Activated effector memory CD4-positive, alpha-beta T cell treated with anti-CD3 and anti-CD28 coated beads, Interleukin-2, amount 50 U/mL, for 16 hours (primary cell): ENCODE data around the gene TEX36.
"Not testable (repeated sequence)": the region's sequence is repeated elsewhere in the genome, so short reads cannot be mapped to it uniquely, and the experiment has no call there.

Experiments
- DNase-seq: peaks from one replicate; pipeline ENCODE4 v3.0.0-alpha.2; 2020

The TEX36 gene

DNA sequence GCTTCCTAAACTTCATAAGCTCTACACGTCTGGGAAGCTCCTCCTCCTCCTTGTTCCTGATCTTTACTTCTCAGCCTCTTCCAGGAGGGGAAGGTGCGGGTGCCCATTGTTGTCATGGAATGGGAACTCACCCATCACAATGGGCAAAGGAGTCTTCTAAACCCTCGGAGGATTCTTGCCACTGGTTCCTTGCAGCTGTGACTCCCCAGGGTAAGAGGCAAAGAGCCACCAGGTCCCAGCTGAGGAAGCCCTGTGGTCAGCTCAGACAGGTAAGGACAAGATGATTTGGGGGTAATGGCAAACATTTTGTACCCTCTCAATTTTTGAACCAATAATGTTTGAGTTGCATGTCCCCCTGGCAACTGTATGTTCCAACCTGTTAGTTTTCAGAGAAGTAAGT lies at the start of gene TEX36:
Gene TEX36 (minus strand): TSS at position 101 of the 400 bp plus-strand sequence. CDS start 174 bp downstream, outside the sequence.
- DNase-seq = no peak

DNA sequence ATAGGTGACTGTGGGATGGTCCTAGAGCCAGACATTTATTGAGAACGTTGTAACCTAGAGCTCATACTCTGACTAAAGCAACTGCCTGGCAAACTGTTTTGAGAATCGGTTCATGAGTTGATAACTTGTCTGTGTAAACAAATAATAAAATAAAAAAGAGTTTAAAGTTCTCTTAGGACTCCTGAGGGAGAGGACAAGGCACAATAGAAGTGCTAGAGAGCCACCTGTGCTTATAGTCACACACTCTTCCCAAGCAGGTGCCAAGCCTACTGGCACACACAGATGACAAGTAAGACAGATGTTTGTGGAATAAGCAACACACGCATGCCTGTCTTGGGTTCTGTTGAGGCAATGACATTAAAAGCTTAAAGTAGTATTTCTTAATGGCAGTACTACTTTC lies 44.5 kb upstream of the TEX36 start:
- DNase-seq = no peak

GRCh38 chr10:125726914-125727313 lies 44.0 kb upstream of the TEX36 start:
- DNase-seq = no peak

- no peak for DNase-seq
These were observed 39.8 kb upstream of the TEX36 start for GRCh38 chr10:125722811-125723210.

DNA sequence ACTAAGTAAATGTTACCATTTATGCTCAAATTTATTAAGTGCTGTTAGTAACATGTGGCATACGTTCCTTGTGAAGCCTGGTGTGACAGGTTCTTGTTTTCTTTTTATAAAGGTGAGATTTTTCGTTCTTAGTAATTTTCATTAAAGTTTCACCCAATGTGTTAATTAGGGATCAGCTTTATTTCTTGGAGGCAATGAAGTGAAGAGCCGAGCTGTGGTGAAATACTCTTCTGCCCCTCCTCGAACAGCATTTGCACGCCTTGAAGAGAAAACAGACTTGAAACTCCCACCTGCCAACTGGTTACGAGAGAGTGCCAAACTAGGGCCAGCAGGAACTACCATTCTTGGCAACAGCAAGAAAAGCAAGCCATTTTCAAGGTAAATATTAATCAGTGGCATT lies 38.1 kb upstream of the TEX36 start:
- DNase-seq = no peak

GRCh38 chr10:125720002-125720382 lies 37.0 kb upstream of the TEX36 start:
- no peak for DNase-seq

DNA sequence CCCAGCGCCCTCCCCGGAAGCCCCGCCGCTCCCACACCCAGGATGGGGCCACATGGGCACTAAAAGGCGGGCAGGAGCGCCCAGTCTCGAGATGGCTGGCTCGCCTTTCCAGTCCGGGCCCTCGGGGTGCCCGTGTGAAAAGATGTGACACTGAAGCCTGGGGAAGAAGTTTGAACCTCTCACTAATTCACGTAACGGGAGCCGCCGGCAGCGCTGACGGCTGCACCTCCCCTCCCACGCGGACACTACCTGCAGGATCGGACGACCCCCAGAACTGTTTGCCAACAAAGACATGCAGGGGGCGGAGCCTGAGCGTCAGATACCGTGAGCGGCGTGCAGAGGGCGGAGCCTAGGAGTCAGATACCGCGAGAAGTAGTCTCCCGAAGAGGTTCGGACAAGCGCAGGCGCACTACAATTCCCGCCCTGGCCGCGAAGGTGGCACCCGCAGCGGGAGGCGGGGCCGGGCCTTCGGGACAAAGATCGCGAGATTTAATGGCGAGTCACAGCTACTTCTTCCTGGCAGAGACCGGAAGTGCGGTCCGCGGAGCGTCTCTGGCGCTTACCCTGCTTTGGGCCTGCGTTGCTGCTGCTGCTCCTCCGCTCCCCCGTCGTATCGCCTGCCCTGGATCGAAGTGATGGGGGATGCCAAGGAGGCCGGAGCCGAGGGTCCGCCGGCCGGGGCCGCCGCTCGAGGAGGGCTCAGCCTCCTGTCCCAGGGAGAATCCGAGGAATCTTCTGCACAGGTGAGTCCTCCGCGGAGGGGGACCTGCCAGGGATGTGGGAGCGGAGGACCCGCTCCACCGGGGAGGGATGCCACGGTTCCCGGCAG lies 36.4 kb upstream of the TEX36 start, which contains the start of gene EDRF1:
Gene EDRF1 (plus strand): TSS at position 537 of the 829 bp plus-strand sequence. CDS start 99 bp downstream, at position 636.
- peak; percentile 100 for DNase-seq

DNA sequence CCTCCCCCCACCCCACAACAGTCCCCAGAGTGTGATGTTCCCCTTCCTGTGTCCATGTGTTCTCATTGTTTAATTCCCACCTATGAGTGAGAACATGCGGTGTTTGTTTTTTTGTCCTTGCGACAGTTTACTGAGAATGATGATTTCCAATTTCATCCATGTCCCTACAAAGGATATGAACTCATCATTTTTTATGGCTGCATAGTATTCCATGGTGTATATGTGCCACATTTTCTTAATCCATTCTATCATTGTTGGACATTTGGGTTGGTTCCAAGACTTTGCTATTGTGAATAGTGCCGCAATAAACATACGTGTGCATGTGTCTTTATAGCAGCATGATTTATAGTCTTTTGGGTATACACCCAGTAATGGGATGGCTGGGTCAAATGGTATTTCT lies 31.8 kb upstream of the TEX36 start:
- not testable (repeated sequence) for DNase-seq

- DNase-seq = no peak
These were observed 28.3 kb upstream of the TEX36 start for GRCh38 chr10:125711110-125711750.

- no peak for DNase-seq
These were observed 26.9 kb upstream of the TEX36 start for GRCh38 chr10:125709553-125710474.

- DNase-seq = no peak
These were observed 26.1 kb upstream of the TEX36 start for GRCh38 chr10:125708971-125709503.

DNA sequence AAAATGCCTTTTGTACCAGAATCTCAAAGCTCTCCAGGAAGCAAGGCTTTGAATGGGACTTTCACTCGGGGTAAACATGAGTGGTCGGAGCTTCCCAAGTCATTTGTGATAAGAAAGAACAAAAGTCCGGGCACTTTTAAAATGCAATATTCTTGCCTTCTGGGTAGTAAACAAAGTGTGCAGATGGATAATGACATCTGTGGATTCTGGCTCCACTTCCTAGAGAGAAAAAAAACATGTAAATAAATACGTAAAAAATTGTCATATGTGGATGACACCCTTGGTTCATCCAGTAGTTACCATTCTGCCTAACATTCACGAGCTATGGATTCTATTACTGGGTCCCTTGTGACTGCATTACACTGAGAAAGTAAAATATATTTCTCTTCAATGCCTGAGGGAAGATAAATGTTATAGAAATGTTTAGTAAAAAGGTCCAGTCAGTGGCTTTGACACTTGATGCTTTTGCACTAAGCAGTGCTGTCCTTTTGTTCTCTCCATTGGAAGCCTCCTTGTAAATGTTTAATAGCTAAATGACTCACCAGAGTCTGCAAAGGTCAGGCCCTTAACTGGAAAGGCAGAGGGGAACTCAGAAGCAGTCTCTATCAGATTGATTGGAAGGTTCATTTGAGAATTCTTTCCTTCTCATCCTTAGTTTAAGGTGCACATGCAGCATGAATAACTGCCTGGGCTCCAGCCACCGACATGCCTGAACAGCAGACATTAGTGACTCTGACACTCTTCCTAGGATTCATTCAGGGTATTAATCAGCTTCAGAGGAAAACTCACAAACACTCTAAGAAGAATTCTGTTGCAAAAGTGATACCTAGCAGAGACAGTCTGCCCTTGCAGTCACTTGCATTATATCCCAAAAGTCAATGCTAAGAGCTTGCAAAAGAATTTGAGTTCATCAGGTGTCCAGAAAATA lies 24.8 kb upstream of the TEX36 start:
- DNase-seq = no peak

- DNase-seq = no peak
These were observed 17.5 kb upstream of the TEX36 start for GRCh38 chr10:125700355-125700911.

DNA sequence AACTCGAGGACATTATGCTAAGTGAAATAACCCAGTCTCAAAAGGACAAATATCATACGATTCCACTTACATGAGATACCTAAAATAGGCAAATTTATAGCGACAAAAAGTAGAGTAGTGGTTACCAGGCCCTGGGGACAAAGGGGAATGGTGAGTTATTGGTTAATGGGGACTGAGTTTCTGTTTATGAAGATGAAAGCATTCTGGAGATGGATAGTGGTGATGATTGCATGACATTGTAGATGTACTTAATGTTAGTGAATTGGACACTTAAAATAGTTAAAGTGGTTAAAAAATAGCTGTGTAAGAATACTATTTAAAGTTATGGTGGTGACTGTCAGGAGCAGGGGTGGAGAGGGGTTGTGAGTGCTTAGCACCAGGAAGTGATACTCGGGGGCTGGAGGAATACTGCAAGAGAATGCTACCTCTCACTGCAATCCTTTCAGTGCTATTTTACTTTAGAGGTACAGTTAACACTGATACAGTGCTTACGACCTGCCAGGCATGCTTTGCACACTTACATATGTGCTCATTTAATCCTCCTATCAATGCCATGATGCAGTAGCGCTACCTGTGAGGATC lies 16.7 kb upstream of the TEX36 start:
- no peak for DNase-seq

GRCh38 chr10:125698481-125698998 lies 15.6 kb upstream of the TEX36 start:
- no peak for DNase-seq

DNA sequence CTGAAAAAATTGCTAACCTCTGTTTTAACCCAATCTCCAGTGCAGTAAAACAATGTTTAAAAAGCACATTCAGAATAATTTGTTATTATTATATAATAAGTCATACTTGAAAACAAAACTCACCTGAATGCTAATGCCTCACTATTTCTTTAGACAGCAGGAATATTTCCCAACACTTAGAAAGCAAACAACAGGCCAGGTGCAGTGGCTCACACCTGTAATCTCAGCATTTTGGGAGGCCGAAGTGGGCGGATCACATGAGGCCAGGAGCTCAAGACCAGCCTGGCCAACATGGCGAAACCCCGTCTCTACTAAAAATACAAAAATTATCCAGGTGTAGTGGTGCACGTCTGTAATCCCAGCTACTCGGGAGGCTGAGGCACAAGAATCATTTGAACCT lies 13.9 kb upstream of the TEX36 start:
- DNase-seq = not testable (repeated sequence)

- DNase-seq = no peak
These were observed 11.9 kb upstream of the TEX36 start for GRCh38 chr10:125694883-125695282.

DNA sequence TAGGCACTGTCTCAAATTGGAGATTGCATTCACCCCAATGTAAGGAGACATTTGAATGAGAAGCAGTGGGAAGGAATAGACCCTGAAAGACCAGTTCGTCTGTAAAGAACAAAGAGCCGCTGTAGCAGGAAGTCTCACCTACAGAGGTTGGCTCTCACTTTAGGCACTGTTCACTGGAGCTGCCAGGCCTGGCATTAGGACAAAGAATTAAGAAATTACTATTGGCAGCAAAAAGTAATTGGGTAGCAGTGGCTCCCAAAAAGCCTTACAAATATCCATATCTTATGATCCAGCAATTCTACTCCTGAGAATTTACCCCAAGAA lies 10.5 kb upstream of the TEX36 start:
- DNase-seq = no peak

DNA sequence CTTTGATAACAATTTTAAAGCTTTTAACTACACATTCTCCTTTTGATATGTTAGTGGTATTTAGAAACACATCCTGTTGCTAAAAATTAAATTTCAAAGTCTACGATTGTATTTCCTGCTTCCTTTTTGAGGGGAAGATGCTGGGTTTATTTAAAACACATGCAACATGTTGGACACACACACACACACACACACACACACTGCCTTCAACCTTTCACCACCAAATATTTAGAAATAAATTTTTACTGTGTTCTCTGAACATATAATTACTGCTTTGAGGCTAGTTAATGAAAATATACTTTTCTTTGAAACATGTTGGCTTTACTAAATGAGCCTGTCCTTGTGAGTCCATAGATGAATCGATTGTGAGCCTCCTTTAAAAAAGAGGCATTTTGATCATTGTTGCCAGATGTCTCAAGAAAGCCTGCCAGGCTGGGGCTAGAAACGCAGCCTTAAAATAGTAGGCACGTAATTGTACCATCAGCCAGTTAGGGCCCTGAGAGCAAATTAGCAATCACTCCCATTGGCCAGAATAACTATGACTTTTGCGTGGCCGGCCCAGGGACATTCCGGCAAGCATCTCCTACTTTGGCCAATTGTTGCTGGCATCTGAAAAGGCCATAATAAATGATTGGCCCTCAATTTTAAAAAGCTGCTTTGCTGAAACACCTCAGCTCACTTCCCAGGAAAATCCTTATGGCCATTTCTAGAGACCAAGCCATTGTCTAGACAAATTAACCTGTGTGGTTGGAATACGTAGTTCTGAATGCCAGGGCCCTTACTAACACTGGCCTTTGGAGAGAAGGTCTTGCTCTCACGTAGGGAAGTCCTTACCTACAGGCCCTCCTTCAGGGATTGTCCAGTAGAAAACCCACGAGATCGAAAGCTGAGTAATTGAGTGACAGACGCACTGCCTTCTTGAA lies 9.9 kb upstream of the TEX36 start:
- DNase-seq = no peak

DNA sequence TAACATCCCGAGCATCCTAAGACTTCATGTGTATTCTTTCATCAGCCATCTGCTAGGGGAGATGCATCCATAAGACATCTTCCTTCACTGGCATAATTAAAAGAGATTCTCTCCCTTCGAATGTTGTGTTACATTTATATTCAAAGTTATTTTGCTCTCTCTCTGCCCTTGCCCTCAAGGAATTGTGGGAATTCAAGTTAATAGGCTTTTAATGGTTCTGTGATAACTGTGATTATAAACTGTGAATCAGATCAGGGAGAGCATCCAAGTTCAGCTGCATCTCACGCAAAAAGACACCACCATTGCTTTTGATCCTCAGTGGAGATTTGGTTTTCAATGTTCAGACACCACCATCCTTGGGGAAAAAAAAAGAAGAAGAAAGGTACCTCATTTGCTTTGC lies 9.2 kb upstream of the TEX36 start:
- DNase-seq = no peak
